WERI-Rb-1 (cell line): ENCODE measurements around the gene PDE3B.

Experiments
- DNase-seq: peaks from one replicate; pipeline ENCODE4 v3.0.0-alpha.2; 2020
- H3K27ac ChIP-seq: fragments of 250-450 bp; sonication (Bioruptor Pico); 2 replicates; pipeline ENCODE4 v1.5.1; 2020; ENCODE audit warnings: mild to moderate bottlenecking, moderate library complexity
- H3K27me3 ChIP-seq: fragments of 250-450 bp; sonication (Bioruptor Pico); 2 replicates; pipeline ENCODE4 v1.5.1; 2021; ENCODE audit warnings: mild to moderate bottlenecking, low read depth, moderate library complexity; ENCODE audit not compliant: insufficient read depth, severe bottlenecking
- H3K36me3 ChIP-seq: fragments of 250-450 bp; sonication (Bioruptor Pico); 2 replicates; pipeline ENCODE4 v1.5.1; 2020; ENCODE audit warnings: mild to moderate bottlenecking, moderate library complexity
- H3K4me3 ChIP-seq: 2 replicates; pipeline ENCODE4 v1.5.1; 2011; ENCODE audit warnings: low read depth, mild to moderate bottlenecking, control low read depth, low read length
- H3K9me3 ChIP-seq: fragments of 250-450 bp; sonication (Bioruptor Pico); 2 replicates; pipeline ENCODE4 v1.5.1; 2021; ENCODE audit warnings: mild to moderate bottlenecking, moderate library complexity; ENCODE audit not compliant: severe bottlenecking
- CTCF ChIP-seq: IDR thresholded peaks from 2 replicates; pipeline ENCODE4 v1.5.1; 2011; ENCODE audit warnings: low read depth, mild to moderate bottlenecking, control low read depth, inconsistent platforms, low read length

Gene PDE3B

GRCh38 chr11:14891143-14892035 is 247.8 kb downstream of the PDE3B start:
- TF ChIP-seq CTCF: no peak
- H3K27ac ChIP-seq: peak overlapping the region; percentile 18; the same call in 1 of the 2 replicates
- H3K4me3 ChIP-seq: peak overlapping the region; percentile 60
- DNase-seq: peak; percentile 88
- H3K36me3 ChIP-seq: no peaks in the 10 kb centered on the region
- H3K27me3 ChIP-seq: peaks cover 3% of the 10 kb centered on the region
- peaks cover 14% of the 10 kb centered on the region for H3K9me3 ChIP-seq

DNA sequence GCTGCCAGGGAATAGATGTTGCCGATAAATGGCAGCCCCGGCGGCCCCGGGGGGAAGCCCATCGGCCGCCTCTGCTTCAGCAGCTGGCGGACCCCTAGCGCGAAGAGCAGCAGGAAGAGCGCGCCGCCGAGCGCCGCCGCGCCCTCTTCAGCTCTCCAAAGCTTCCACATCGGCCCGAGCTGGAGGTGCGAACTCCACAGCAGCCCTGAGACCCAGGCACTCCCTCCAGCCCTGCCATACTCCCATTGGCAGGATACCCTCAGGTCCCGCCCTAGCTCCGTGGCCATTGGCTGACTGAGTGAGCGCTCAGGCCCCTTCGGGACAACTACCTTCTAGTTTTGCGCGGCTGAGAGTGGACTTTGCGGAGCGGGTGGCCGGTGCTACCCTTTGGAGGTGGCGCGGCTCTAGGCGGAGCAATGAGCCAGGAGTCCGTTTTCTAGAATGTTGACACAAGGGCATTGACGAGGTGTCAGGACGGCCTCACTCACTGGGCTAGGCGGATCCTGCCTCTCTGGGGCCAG is 248.5 kb downstream of the PDE3B start, which contains the start of gene CYP2R1:
TSS of gene CYP2R1 (minus strand) at position 196 of the 521 bp plus-strand sequence. CDS start at position 170, 26 bp downstream.
- DNase-seq: peak; percentile 95
- H3K9me3 ChIP-seq: peaks cover 14% of the 10 kb centered on the region
- H3K4me3 ChIP-seq: peak within 1 kb of the TSS; percentile 60
- H3K36me3 ChIP-seq: no peaks in the 10 kb centered on the region
- peaks cover 3% of the 10 kb centered on the region for H3K27me3 ChIP-seq
- no peak for TF ChIP-seq CTCF
- peak within 1 kb of the TSS; percentile 18; the same call in 1 of the 2 replicates for H3K27ac ChIP-seq

DNA sequence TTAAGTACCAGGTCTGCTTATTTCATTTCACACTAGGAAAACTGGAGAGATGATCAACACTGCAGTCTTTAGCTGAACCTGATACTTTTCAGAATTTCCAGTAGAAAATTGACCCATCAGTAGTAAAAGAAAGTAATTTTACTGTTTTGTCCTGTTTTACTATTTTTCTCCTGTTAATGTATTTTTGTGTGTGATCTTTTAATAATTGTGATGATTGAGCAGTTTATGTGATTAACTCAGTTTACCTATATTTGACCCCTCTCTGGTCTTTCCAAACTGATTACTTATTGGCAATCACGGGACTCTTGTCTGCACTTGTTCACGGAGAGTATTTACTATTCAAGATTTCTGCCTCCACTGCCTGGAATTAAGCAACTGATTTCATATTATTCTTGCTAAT is 249.0 kb downstream of the PDE3B start:
- no peak for DNase-seq
- H3K9me3 ChIP-seq: peaks cover 14% of the 10 kb centered on the region
- TF ChIP-seq CTCF: no peak
- peak overlapping the region; percentile 60 for H3K4me3 ChIP-seq
- no peaks in the 10 kb centered on the region for H3K36me3 ChIP-seq
- peaks cover 3% of the 10 kb centered on the region for H3K27me3 ChIP-seq
- H3K27ac ChIP-seq: no peak overlapping the region

DNA sequence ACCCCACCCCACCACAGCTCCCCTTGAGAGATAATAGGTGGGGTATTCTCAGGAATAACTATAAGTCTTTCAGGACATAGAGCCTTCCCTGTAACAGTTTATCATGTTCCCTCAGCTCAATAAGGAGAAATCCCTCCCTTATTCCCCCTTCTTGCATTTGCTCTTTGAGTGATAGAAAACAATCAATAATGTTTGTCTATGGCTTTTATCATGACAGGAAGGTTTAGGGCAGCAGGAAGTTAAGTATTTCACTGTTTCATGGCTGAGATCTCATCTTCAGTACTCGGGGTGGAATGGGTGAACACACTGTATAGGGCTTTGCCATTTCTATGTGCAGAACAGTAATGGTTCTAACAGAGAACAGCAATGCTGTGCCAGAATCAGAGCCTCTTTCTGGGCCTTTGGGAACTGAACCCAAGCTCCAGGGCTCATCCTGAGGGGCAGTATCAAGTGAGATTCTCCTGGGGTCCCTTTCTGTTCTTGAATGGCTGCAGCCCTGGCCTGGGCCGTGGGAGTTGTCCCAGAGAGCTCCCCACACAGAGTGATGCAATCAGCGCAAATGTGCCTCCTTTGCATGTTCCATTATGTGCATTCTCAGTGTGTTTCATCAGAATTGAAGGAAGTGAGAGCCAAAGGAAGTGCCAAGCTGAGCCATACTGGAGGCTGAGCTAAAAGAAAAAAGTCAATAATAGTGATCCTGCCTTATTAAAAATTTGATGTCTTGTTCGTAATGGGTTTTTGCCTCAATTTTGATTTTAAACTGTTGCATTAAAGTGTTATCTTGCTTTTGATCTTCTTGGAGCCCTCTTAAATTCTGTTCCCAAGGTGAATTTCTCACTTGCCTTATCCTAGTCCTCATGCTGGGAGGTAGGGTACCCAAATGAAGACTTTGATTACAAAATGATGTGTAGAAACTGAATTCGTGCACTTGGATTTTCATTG is 251.3 kb downstream of the PDE3B start:
- H3K27ac ChIP-seq: no peak overlapping the region
- peaks cover 14% of the 10 kb centered on the region for H3K9me3 ChIP-seq
- H3K36me3 ChIP-seq: no peaks in the 10 kb centered on the region
- H3K27me3 ChIP-seq: peaks cover 3% of the 10 kb centered on the region
- no peak overlapping the region for H3K4me3 ChIP-seq
- TF ChIP-seq CTCF: no peak
- no peak for DNase-seq

DNA sequence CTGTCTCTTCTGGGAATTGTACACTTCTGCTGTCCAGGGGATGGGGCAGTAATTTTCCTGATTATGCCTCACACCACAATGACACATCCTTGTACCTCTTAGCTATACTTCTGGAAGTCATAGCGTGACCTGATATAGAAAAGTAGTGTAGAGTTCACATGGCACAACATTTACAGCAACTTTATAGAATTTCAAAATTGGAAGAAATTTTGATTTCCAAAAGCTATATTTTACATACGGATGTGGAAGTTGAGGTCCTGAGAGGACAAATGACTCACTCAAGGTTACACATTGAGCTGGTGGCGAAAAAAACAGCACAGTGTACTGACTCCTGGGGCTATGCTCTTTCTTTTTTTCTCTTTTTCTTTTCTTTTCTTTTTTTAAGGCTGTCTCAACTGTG is 254.8 kb downstream of the PDE3B start:
- no peak for DNase-seq
- H3K27me3 ChIP-seq: peaks cover 3% of the 10 kb centered on the region
- H3K4me3 ChIP-seq: no peak overlapping the region
- peaks cover 4% of the 10 kb centered on the region for H3K9me3 ChIP-seq
- no peaks in the 10 kb centered on the region for H3K36me3 ChIP-seq
- H3K27ac ChIP-seq: no peak overlapping the region
- no peak for TF ChIP-seq CTCF
